ENCODE measurements around the gene CEP20. TPM values are rescaled to one million over a fixed set of nuclear protein-coding genes. Genes with fewer than 3 reads are reported as not detected.
"Not testable (repeated sequence)": the region's sequence is repeated elsewhere in the genome, so short reads cannot be mapped to it uniquely, and the experiment has no call there.

The CEP20 gene
- total RNA-seq, 1 donor from 2014 or later: 46.5 TPM

DNA sequence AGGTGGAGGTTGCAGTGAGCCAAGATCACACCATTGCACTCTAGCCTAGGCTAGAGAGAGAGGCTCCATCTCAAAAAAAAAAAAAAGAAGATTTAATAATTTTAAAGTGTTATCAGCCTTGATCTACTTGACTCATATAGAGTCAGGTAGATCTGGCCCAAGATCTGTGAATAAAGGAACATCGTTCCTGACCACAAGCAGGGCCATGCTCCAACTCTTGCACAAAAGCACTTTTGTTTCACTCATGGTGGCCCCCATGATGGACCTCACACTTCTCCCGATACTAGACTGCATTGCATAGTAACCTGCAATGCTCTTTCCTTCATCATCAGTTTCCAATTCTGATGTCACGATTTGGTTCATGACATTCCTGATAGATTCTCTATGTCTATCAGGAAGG, 26.4 kb downstream of the CEP20 start:
- intact Hi-C loops (cut with micrococcal nuclease): no loop called here

DNA sequence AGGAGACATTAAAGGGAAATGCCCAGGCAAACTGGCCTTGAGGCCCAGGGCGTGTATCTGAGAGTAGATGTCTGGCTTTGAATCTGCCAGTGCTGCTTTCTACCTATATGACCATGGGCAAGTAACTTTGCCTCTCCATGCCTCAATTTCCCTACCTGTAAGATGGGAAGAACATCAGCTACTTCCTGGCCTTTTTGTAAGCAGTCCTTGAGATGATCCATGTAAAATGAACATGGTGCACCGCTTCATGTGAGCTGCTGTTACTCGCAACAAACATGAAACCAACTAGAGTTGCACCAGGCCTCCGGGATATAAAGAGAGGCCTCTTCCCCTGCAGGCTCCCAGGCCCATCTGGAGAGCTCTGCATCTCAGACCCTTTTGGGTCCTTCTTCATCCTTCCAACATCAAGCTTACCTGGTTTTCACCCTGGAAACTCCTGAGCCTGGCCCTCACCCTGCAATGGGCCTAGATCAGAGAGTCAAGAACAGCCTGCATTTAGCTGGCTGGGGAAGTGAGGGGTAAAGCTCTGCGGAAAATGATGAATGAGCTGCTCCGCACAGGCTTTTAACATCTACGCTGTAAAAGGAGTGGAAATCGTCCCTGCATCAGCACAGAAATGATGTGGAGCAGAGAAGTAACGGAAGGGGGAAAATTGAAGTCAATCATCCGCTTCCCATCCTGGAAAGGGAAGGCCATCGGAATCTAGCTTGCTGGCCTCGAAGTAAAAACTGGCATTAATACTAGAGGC, 29.3 kb downstream of the CEP20 start:
- intact Hi-C loops (cut with micrococcal nuclease): no loop called here

GRCh38 chr16:15857724-15858560, 30.5 kb downstream of the CEP20 start:
- intact Hi-C loops (cut with micrococcal nuclease): no loop called here

GRCh38 chr16:15856901-15857698, 31.3 kb downstream of the CEP20 start, which contains the start of gene MYH11:
TSS of gene MYH11 (minus strand) at chr16:15857028. CDS start at chr16:15838252, 18,776 bp downstream.
- intact Hi-C loops (cut with micrococcal nuclease): no loop called here

- intact Hi-C loops (cut with micrococcal nuclease): no loop called here
Measured at GRCh38 chr16:15856182-15856581, 32.2 kb downstream of the CEP20 start.

GRCh38 chr16:15855704-15856003, 32.7 kb downstream of the CEP20 start:
- intact Hi-C loops (cut with micrococcal nuclease): no loop called here

DNA sequence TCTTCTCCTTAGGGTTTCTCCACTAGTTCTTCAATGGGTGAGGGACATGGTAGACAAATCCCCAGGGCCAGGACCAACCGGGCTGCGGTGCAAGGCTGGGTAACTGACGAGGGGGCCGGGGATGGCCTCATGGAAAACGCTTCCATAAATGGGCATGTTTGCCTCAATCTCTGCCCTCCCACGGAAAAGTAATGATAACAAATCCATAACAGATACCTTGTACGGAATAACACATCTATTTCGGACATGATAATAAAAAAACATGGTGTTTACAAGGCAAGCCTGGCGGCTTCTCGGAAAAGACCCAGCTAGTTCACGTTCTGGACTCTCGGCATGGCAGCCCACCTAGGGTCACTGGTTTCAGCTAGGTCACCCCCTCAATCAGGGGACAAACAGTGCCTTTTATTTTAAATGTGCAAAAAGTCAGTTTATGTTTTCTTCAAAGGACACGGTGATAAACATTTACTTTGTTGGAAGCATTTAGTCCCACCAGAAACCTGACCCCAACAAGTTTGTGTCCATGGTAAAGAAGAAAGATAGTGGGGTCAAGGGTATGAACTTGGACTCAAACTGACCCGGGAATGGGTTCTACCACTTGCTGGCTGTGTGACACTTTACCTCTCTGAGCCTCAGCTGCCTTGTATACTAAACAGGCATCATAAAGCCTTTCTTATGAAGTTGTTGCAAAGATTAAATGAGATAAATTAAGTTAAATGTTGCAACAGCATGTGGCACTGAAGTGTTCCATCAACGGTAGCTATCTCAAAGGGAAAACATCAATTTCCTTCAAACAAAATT, 33.3 kb downstream of the CEP20 start:
- intact Hi-C loops (cut with micrococcal nuclease): no loop called here

DNA sequence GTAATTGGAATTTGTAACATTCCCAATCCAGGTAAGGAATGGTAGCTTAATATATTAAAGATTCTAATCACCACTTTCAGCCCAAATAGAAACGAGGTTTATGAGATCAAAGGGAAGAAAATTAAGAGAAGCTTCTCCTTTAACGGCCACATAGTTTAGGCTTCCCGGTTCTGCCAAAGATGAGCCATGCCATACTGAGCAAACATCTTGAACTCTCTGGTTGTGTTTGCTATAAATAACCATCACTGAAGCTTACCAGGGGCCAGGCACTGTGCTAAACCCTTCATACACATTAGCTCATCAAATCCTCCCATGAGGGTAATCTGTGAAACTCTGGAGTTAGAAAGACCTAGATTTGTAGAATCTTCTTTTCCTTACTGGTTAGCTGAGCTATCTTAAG, 34.3 kb downstream of the CEP20 start:
- intact Hi-C loops (cut with micrococcal nuclease): no loop called here

DNA sequence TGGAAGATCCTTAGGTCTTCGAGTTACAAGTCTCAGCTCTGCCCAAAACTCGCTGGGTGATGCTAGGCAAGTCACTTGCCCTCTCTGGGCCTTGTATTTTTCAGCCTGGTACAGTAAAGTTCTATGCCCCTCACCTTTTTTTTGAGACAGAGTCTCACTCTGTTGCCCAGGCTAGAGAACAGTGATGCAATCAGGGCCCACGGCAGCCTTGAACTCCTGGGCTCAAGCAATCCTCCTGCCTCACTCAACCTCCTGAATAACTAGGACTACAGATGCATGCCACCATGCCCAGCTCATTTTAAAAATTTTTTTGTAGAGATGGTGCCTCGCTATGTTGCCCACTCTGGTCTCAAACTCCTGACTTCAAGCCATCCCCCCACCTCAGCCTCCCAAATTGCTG, 35.4 kb downstream of the CEP20 start:
- intact Hi-C loops (cut with micrococcal nuclease): no loop called here

DNA sequence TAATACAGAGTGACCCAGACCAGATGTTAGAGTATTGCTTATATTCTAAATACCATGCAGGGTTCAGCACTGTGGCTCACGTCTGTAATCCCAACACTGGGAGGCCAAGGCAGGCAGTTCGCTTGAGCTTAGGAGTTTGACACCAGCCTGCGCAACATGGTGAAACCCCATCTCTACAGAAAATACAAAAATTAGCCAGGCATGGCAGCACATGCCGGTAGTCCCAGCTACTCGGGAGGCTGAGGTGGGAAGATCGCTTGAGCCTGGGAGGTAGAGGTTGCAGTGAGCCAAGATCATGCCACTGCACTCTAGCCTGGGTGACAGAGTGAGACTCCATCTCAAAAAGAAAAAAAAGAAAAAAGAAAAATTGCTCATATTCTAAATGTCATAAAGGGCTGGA, 37.8 kb downstream of the CEP20 start:
- intact Hi-C loops (cut with micrococcal nuclease): not testable (repeated sequence)

- intact Hi-C loops (cut with micrococcal nuclease): no loop called here
Measured at GRCh38 chr16:15849209-15849981, 39.0 kb downstream of the CEP20 start.

- intact Hi-C loops (cut with micrococcal nuclease): no loop called here
Measured at GRCh38 chr16:15847611-15848175, 40.7 kb downstream of the CEP20 start.

GRCh38 chr16:15846510-15846909, 41.9 kb downstream of the CEP20 start:
- intact Hi-C loops (cut with micrococcal nuclease): no loop called here

GRCh38 chr16:15843635-15844279, 44.6 kb downstream of the CEP20 start:
- intact Hi-C loops (cut with micrococcal nuclease): no loop called here

GRCh38 chr16:15839204-15839603, 49.2 kb downstream of the CEP20 start:
- intact Hi-C loops (cut with micrococcal nuclease): loop anchor here (10.0 kb wide), 1 partner anchor 356 kb away; no protein-coding TSS in a partner anchor

DNA sequence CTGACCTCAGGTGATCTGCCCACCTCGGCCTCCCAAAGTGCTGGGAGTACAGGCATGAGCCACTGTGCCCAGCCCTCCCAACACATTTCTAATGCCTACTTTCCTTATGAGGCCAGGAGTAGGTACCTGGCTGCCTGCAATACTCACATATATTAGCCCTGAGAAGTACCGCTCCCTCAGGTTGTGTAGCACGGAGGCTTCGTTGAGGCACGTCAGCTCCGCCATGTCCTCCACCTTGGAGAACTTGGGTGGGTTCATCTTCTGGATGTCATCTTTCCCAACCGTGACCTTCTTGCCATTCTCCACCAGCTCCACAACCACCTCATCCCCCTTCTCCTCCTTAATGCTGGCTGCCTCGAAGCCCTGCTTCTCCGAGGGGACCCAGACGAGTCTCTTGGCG, 50.6 kb downstream of the CEP20 start:
- intact Hi-C loops (cut with micrococcal nuclease): loop anchor here (10.0 kb wide), 1 partner anchor 357 kb away; no protein-coding TSS in a partner anchor

DNA sequence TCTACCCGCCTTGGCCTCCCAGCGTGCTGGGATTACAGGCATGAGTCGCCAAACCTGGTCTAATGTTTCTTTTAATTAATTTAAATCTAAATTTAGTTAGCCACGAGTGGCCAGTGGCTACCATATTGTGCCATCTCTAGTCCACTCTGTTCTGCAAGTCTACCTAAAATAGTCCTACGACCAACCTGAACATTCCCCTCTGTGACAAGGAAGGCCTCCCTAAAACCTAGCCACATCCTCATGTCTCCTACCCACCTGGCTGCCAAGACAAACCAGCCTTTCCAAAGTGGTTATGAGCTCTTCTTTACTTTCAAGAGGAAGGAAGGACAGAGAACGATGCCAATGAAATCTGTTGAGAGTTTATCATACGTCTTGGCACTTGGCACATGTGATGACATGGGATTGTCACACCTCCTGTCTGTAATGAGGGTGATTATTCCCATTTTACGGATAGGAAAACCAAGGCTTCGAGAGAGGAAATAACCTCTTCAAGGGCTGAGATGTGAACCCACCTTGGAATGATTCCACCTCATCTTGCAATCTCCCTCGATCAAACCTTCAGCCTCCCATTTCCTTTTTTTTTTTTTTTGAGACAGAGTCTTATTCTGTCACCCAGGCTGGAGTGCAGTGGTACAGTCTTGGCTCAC, 51.3 kb downstream of the CEP20 start:
- intact Hi-C loops (cut with micrococcal nuclease): loop anchor here (10.0 kb wide), 1 partner anchor 358 kb away; no protein-coding TSS in a partner anchor

DNA sequence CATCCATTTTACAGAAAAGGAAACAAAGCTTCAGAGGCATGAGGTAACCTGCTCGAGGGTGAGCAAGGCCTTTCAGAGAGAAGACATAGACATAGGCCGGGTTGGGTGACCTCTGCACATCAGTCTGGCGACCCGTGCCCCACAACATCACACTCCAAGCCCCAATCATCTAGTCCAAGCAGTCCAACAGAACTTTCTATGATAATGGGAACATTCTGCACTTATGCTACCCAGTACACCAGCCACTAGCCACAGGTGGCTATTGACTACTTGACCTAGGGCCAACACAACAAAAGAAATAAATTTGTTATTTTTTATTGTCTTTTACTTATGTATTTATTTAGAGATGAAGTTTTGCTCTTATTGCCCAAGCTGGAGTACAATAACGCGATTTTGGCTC, 52.3 kb downstream of the CEP20 start:
- intact Hi-C loops (cut with micrococcal nuclease): loop anchor here (10.0 kb wide), 1 partner anchor 359 kb away; no protein-coding TSS in a partner anchor
